ENCODE data around the gene TNS1. TPM values are rescaled to one million over a fixed set of nuclear protein-coding genes. Genes with fewer than 3 reads are reported as not detected.

The TNS1 gene
- total RNA-seq, 1 donor from 2014 or later, result 505 TPM

GRCh38 chr2:217845301-217845700 is 157.5 kb downstream of the TNS1 start:
- no peaks in the 10 kb centered on the region for H3K27me3 ChIP-seq (ENCODE audit: low read depth)
- no peak for TF ChIP-seq CTCF (IDR thresholded peaks at IDR 0.05)
- H3K27ac ChIP-seq, result no peak overlapping the region
- intact Hi-C loops (cut with DNase I), result no loop called here
- no peak for DNase-seq
- ATAC-seq, result no peak
- H3K36me3 ChIP-seq, result peaks cover 78% of the 10 kb centered on the region
- peaks cover 6% of the 10 kb centered on the region for H3K9me3 ChIP-seq
- H3K4me3 ChIP-seq, result no peak overlapping the region
- peaks cover 89% of the 10 kb centered on the region for H3K4me1 ChIP-seq

- Histone ChIP-seq H3K4me3 (no peak overlapping the region), H3K27me3 (ENCODE audit: low read depth) (no peaks in the 10 kb centered on the region), H3K27ac (peak overlapping the region; percentile 7), H3K4me1 (peaks cover 89% of the 10 kb centered on the region), H3K9me3 (peaks cover 6% of the 10 kb centered on the region), H3K36me3 (peaks cover 84% of the 10 kb centered on the region)
- intact Hi-C loops (cut with DNase I), result no loop called here
- TF ChIP-seq CTCF (IDR thresholded peaks at IDR 0.05), result no peak
- DNase-seq (no peak), ATAC-seq (no peak)
Observed at GRCh38 chr2:217844696-217845095, 158.1 kb downstream of the TNS1 start.

- Histone ChIP-seq H3K36me3 (peaks cover 72% of the 10 kb centered on the region), H3K27me3 (ENCODE audit: low read depth) (no peaks in the 10 kb centered on the region), H3K4me1 (peaks cover 85% of the 10 kb centered on the region), H3K27ac (peak overlapping the region; percentile 81), H3K4me3 (no peak overlapping the region), H3K9me3 (peaks cover 6% of the 10 kb centered on the region)
- no peak for TF ChIP-seq CTCF (IDR thresholded peaks at IDR 0.05)
- intact Hi-C loops (cut with DNase I), result no loop called here
- peak in 1 of 2 donors; percentile 7 for ATAC-seq
- DNase-seq, result no peak
Observed at GRCh38 chr2:217843324-217843723, 159.5 kb downstream of the TNS1 start.

GRCh38 chr2:217842017-217842416 is 160.8 kb downstream of the TNS1 start:
- no peak for TF ChIP-seq CTCF (IDR thresholded peaks at IDR 0.05)
- intact Hi-C loops (cut with DNase I), result no loop called here
- H3K9me3 ChIP-seq, result peaks cover 6% of the 10 kb centered on the region
- peaks cover 59% of the 10 kb centered on the region for H3K36me3 ChIP-seq
- no peaks in the 10 kb centered on the region for H3K27me3 ChIP-seq (ENCODE audit: low read depth)
- peaks cover 85% of the 10 kb centered on the region for H3K4me1 ChIP-seq
- DNase-seq (no peak), ATAC-seq (no peak)
- H3K27ac ChIP-seq, result peak overlapping the region; percentile 81
- no peak overlapping the region for H3K4me3 ChIP-seq

- H3K9me3 ChIP-seq, result peaks cover 6% of the 10 kb centered on the region
- no peaks in the 10 kb centered on the region for H3K27me3 ChIP-seq (ENCODE audit: low read depth)
- ATAC-seq (no peak), DNase-seq (no peak)
- intact Hi-C loops (cut with DNase I), result no loop called here
- H3K4me1 ChIP-seq, result peaks cover 86% of the 10 kb centered on the region
- no peak overlapping the region for H3K4me3 ChIP-seq
- peak overlapping the region; percentile 81 for H3K27ac ChIP-seq
- TF ChIP-seq CTCF (IDR thresholded peaks at IDR 0.05), result no peak
- H3K36me3 ChIP-seq, result peaks cover 55% of the 10 kb centered on the region
Observed at GRCh38 chr2:217840522-217840921, 162.3 kb downstream of the TNS1 start.

GRCh38 chr2:217839750-217840107 is 163.1 kb downstream of the TNS1 start:
- intact Hi-C loops (cut with DNase I), result no loop called here
- Histone ChIP-seq H3K27ac (peak overlapping the region; percentile 81), H3K4me3 (no peak overlapping the region), H3K27me3 (ENCODE audit: low read depth) (no peaks in the 10 kb centered on the region), H3K4me1 (peaks cover 94% of the 10 kb centered on the region), H3K36me3 (peaks cover 55% of the 10 kb centered on the region), H3K9me3 (peaks cover under 1% of the 10 kb centered on the region)
- DNase-seq (no peak), ATAC-seq (no peak)
- no peak for TF ChIP-seq CTCF (IDR thresholded peaks at IDR 0.05)
